NCI-H345 treated with DMSO at 0.1 percent for 48 hours (cell line): Measurements from ENCODE around the gene FBRSL1.

Source experiments
- DNase-seq: peaks from one replicate; lab custom pipeline; 2025; ENCODE audit not compliant: unreplicated experiment; lab: John Stamatoyannopoulos, UW

Gene FBRSL1

DNA sequence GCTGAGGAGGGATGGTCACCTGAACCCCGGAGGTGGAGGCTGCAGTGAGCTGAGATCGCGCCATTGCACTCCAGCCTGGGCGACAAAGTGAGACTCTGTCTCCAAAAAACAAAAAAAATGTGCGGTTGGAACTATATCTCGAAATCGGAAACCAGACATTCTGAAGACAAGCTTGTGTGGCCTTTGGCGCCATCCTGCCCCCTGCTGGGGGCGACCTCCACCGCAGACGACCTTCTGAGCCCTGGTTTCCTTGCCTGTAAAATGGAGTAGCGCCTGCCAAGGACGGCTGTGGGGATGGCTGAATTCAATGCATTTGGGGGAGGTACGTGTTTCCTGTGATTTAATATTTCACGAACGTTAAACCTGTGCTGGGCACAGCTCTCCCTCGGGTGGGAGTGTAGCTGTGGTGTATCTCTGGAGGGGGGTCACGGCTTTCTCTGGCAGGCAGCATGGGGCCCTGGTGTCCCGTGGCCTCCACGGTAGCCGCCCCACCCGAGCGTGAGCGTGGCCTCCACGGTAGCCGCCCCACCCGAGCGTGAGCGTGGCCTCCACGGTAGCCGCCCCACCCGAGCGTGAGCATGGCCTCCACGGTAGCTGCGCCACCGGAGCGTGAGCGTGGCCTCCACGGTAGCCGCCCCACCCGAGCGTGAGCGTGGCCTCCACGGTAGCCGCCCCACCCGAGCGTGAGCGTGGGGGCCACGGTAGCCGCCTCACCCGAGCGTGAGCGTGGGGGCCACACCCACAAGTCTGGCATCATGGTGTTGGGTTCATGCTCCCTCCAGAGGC is 65.1 kb downstream of the FBRSL1 start:
- no peak for DNase-seq

DNA sequence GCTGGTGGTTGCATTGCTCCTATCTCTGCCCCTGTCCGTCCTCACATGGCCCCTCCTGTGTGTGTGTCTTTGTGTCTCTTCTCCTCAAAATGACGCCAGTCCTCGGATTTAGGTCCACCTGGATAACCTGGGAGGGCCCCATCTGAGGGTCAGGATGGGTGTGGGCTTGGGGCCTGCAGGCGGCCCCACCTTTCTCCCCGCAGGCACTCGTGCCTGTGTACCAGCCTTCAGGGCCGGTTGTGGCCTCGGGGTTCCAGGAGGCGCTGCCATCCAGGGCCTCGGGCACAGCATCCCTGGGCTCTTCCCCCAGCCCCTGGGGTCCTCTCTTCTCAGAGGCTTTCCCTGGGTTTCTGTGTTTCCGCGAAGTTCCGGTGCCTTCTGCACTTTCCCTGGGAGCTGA is 65.7 kb downstream of the FBRSL1 start:
- no peak for DNase-seq

DNA sequence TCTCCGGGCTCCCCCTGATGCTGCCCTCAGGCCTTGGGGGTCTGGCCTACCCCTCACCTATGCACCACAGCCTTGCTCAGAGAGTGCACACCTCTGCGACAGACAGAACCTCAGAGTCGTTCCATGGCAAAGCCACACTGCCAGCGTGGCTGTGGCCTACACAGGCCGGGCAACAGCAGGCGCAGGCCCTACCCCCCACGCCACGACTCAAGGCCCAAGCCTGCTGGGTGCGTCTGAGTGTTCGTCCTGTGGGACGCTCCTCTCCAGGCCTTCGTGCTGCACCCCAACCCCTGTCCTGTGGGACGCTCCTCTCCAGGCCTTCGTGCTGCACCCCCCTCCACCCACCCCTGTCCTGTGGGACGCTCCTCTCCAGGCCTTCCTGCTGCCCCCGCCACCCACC is 66.3 kb downstream of the FBRSL1 start:
- DNase-seq: no peak

DNA sequence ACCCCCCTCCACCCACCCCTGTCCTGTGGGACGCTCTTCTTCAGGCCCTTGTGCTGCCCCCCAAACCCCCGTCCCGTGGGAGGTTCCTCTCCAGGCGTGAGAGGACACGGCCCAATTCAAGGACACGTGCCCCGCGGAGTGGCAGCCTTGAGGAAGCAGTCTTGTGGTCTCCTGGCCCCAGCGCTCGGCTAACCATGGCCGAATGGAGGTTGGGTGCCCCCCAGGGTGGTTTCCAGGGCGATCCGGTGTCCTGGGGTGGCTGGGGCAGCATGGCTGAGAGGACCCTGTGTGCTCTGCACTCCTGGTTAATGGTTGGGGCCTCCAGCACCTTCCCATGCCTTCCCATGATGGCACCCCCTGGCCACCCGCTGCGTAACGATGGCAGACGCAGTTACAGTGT is 66.8 kb downstream of the FBRSL1 start:
- no peak for DNase-seq

DNA sequence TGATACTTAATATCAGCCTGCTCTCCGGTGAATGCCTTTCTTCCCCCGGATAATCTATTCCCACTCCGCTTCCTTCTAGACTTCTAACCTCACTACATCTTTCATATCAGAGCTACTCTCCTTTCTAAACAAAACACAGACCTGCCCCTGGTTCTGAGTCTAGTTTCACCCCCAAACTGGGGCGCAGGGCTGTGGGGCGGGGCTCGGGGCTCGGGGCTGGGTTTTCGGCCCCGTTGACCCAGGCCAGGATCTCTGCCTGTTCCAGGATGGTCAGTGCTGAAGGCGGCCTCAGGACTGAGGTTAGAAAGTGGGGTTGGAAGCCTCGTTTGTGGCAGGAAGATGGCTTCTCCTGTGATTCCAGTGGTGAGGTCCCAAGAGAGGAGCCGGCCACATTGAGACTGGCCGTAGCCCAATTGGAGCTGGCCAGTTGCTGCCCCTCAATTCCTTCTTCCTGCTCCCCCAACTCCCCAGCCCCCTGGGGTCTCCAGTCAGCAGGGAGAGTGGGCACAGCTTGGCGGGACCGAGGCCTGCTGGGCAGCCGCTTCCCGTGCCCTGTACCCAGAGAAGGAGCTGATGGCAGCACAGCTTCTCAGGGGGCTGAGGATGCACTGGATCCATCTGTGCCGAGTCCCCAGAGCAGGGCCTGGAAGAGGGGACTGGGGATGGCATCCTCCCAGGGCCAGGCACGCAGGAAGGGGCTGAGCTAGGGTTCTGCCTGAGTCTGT is 67.5 kb downstream of the FBRSL1 start:
- DNase-seq: no peak

DNA sequence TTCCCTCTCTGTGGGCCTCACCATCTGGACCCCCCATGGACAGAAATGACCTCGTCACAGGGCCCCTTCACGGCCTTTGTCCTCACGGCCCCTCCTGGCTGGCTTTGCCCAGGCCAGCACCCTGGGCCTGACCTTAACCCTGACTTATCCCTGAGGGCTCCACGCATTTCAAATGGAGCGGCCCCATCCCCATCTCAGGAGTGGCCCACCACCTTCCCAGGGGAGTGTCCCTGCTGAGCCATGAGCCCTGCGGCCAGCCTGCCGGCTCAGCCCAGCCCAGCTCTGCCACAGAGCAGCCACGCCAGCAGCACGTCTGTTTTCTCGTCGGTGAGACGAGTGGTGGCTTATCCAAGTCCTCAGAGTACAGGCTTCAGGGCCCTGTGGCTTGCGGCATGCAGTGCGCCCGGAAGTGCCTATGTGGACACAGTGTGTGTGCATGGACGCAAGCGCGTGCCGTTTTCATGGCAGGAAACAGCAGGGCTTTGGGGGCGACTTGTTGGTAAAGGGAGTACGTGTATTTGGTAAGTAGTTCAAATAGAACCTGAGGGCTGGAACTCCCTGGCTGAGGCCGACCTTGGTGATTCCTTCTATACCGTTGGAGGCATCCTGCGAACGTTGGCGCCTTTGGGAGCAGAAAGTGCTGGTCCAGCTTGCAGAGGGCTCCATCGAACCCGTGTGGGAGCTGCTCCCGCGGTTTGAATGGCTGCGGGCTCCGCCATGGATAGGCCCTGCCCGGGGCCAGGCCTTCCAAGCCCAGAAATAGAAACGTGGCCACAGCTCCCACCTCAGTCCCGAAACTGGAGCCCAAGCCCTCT is 68.3 kb downstream of the FBRSL1 start:
- no peak for DNase-seq

DNA sequence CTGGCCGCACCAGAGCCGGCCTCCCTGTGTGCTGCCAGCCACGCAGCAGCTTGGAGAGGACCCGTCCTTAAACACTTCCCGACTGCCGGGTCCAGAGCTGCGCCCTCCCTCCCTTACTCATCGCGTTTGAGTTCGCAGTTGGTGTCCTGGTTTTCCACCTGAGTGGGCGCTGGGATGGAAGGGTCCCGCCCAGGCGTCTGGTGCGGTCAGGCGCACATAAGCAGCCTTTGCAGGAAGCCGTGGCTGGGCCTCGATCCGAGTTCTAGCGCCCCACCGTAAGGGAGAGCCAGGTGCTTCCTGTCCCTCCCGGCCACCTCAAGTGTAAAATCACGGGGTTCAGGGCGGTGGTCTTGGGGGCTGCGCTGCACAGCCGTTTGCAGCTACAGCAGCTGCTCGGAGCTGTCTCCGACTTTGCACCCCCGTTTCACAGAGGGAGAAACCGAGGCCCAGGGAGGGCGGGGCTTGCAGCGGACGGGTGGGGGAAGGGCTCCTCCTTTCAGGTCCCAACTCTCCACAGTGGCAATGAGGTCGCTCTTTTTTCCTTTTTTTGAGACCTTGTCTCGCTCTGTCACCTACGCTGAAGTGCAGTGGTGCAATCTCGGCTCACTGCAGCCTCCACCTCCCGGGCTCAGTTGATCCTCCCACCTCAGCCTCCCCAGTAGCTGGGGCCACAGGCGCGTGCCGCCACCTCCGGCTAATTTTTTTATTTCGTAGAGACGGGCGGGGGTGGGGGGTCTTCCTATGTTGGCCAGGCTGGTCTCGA is 69.1 kb downstream of the FBRSL1 start:
- DNase-seq: no peak

DNA sequence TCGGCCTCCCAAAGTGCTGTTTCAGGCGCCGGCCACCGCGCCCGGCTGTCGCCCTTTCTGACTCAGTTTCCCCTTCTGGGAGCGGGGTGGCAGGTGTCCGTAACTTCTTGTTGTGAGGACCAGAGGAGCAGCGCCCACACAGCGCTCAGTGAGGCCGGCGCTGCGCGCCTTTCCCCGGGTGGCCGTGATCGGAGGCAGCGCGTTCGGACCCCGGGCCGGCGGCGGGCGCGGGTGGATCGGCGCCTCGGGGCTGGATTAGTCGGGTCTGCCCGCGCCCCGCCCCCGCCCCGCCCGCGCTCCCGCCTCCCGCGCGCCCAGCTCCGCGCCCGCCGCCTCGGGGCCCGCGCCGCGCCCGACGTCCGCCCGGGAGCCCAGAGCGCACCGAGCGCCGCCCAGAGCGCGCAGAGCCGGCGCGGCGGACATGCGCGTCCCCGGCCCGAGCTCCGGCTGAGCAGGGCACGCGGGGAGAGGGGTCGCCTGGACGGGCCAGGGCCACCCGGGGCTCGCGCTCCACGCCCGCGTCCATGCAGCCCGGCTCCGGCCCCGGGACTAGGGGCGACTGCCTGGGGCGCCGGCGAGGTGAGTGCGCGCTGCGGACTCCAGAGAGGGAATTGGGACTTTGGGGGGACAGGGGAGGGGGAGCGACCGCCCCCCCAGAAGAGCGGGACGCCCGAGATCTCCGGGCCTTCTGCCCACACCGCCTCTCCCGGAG is 69.9 kb downstream of the FBRSL1 start:
- peak; percentile 31 for DNase-seq

DNA sequence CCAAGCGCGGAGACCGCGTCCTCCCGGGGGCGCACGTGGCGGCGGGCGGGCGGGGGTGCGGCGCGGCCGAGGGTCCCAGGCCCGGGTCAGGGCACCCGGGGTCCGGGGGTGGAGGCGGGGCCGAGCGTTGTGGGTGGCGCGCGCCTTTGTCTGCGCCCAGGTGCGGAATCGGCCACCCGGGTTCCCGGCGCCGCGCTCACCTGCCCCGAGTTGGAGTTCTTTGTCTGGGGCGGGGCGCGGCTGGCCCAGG is 70.3 kb downstream of the FBRSL1 start:
- DNase-seq: no peak

DNA sequence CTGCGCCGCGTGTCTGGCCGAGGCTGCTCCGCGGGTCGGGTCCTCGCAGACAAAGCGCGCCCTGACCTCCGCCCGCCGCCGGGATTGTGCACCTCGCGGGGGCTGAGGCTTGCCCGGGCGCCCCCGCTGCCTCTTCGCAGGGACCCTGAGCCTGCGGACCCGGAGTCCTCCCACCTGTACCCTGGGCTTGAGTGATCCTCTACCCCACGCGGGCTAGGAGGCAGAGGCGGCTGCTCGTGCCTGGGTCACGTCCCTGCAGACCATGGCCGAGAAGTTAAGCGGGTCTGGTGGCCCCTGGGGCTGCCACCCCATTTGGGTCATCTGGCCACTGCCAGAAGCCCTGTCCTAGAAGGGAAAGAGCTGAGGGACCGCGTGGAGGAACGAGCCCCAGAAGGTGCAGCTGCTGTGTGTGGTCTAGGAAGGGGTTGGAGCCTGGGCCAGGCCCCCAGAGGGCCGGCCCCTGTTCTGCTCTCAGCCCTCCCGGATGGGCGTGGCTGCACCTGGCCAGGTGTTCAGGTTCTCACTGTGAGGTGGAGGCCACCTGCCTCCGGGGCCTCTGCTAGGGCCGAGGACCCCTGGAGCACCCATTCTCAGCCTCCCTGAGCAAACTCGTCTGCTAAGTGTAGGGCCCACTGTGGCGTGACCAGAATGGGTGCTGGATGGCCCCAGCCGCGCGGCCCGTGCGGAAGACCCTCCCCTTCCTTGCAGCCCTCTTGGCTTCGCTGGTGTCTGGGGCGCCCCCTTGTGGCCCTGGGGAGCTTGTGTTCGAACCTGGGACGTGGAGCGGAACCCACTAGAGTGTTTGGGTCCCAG is 70.9 kb downstream of the FBRSL1 start:
- DNase-seq: peak; percentile 91
